Cardiac muscle cell (in vitro differentiated cells and primary cell): ENCODE results near the gene NEMP1. TPM values are rescaled to one million over a fixed set of nuclear protein-coding genes. Genes with fewer than 3 reads are reported as not detected.

Experiments
- DNase-seq, 2 donors: peaks; one replicate each; pipeline versions ENCODE4 v3.0.0 to v3.0.0-alpha.2; 2010 to 2017; ENCODE audit warnings: low read depth in 1 of 2, low spot score in 1 of 2
- H3K27ac ChIP-seq: fragments of 200-600 bp; sonication (generic); 2 replicates; pipeline ENCODE4 v1.5.1; 2016
- H3K27me3 ChIP-seq: fragments of 200-600 bp; sonication (generic); 2 replicates; pipeline ENCODE4 v1.6.0; 2016; ENCODE audit warnings: control low read depth
- H3K36me3 ChIP-seq: fragments of 200-600 bp; sonication (generic); 2 replicates; pipeline ENCODE4 v1.5.1; 2016; ENCODE audit warnings: control low read depth
- H3K4me1 ChIP-seq: fragments of 200-600 bp; sonication (generic); 2 replicates; pipeline ENCODE4 v1.8.1; 2017; ENCODE audit warnings: low read depth, mild to moderate bottlenecking, mixed run types
- H3K4me3 ChIP-seq: fragments of 200-600 bp; sonication (generic); 2 replicates; pipeline ENCODE4 v1.5.1; 2016; ENCODE audit warnings: mild to moderate bottlenecking
- H3K9me3 ChIP-seq: fragments of 200-600 bp; sonication (generic); 2 replicates; pipeline ENCODE4 v1.5.1; 2017; ENCODE audit warnings: low read depth, mild to moderate bottlenecking, control low read depth
- polyA plus RNA-seq: library from polyadenylated mRNA; unstranded; fragments of >200 nt; fragmentation: Nextera tagmentation; extraction: Ambion mirVana; gene quantifications from 2 replicates; pipeline ENCODE4 v1.2.1, GENCODE V29; 2016
- total RNA-seq: library from RNA; depleted of rRNA; stranded (reverse); fragments of >200 nt; gene quantifications from 2 replicates; pipeline ENCODE4 v1.2.3, GENCODE V29; 2016
- TF ChIP-seq, protein P1 (sequence below): IDR thresholded peaks from 2 replicates; pipeline ENCODE4 v1.5.1; 2012; ENCODE audit warnings: low read depth, mild to moderate bottlenecking, low read length

The NEMP1 gene
- total and polyA plus RNA-seq, 2 experiments from 2014 or later: 5.8 to 8.8 TPM

DNA sequence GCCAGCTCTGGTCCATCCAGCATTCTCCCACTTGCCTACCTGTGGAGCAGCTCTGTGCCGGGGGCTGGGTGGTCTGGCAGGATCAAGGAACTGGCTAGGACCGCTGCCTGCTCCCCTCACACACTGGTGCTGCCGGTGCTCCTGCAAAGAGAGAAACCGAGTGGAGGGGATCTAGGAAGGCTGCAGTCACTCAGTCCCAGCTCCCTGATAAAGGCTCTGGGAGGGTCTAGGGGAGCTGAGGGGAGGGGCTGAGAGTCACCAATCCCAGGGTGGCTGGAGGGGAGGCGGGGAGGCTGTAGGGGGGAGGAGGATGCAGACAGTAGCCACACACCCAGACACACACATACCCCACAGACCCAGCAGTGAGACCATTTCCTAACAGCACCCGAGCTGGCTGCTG is 62.2 kb downstream of the NEMP1 start, which contains the start of gene TAC3:
TSS of gene TAC3 (minus strand) at position 182 of the 400 bp plus-strand sequence. CDS start 732 bp downstream, outside the sequence.
- H3K4me1 ChIP-seq: no peaks in the 10 kb centered on the region
- peak in 1 of 2 donors; percentile 48 for DNase-seq
- no peaks in the 10 kb centered on the region for H3K9me3 ChIP-seq
- H3K4me3 ChIP-seq: no peak within 1 kb of the TSS
- H3K27ac ChIP-seq: no peak within 1 kb of the TSS
- H3K27me3 ChIP-seq: no peaks in the 10 kb centered on the region
- H3K36me3 ChIP-seq: no peaks in the 10 kb centered on the region
- TF ChIP-seq, protein P1, sequence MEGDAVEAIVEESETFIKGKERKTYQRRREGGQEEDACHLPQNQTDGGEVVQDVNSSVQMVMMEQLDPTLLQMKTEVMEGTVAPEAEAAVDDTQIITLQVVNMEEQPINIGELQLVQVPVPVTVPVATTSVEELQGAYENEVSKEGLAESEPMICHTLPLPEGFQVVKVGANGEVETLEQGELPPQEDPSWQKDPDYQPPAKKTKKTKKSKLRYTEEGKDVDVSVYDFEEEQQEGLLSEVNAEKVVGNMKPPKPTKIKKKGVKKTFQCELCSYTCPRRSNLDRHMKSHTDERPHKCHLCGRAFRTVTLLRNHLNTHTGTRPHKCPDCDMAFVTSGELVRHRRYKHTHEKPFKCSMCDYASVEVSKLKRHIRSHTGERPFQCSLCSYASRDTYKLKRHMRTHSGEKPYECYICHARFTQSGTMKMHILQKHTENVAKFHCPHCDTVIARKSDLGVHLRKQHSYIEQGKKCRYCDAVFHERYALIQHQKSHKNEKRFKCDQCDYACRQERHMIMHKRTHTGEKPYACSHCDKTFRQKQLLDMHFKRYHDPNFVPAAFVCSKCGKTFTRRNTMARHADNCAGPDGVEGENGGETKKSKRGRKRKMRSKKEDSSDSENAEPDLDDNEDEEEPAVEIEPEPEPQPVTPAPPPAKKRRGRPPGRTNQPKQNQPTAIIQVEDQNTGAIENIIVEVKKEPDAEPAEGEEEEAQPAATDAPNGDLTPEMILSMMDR: no peak

DNA sequence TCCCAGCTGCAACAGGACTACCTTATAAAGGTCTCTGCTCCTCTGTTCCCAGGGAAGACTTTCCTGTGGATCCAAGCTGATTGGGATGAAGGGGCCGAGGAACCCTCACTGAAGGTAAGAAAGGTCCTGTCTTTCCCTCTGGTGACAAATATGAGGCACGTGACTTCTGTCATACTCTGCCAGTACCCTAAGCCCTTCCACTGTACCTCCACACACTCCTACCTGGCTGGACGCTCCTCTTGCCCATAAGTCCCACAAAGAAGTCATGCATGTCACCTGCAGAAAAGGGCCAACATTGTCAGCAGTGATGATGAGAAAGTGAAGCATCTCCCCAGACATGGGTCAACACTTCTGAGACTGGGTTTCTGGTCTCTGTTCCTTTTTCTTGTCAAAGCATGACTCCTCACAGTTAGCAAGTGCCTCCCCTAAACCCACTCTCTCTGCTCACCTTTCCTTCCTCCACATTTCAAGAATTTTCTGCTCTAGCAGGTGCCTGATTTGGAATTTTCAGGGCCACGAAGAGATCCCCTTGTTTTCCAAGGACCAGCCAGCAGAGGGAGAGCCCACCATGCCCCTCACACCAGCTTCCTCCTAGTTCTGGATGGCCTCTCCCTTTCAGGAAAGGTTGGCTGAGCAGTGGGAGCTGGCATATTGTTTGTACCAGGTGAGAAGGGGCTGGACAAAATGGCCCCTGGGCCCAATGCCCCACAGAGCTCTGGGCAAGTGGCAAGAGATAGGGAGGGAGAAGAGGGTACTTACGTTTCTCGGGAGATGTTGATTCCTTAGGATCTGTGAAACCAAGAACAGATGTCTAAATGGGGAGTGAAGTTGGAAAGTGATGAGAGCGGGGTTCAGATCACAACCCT is 65.8 kb downstream of the NEMP1 start:
- H3K36me3 ChIP-seq: no peaks in the 10 kb centered on the region
- H3K27ac ChIP-seq: no peak overlapping the region
- no peak for DNase-seq
- H3K27me3 ChIP-seq: no peaks in the 10 kb centered on the region
- peaks cover 11% of the 10 kb centered on the region for H3K4me1 ChIP-seq
- no peak overlapping the region for H3K4me3 ChIP-seq
- H3K9me3 ChIP-seq: no peaks in the 10 kb centered on the region
- TF ChIP-seq, protein P1: no peak

DNA sequence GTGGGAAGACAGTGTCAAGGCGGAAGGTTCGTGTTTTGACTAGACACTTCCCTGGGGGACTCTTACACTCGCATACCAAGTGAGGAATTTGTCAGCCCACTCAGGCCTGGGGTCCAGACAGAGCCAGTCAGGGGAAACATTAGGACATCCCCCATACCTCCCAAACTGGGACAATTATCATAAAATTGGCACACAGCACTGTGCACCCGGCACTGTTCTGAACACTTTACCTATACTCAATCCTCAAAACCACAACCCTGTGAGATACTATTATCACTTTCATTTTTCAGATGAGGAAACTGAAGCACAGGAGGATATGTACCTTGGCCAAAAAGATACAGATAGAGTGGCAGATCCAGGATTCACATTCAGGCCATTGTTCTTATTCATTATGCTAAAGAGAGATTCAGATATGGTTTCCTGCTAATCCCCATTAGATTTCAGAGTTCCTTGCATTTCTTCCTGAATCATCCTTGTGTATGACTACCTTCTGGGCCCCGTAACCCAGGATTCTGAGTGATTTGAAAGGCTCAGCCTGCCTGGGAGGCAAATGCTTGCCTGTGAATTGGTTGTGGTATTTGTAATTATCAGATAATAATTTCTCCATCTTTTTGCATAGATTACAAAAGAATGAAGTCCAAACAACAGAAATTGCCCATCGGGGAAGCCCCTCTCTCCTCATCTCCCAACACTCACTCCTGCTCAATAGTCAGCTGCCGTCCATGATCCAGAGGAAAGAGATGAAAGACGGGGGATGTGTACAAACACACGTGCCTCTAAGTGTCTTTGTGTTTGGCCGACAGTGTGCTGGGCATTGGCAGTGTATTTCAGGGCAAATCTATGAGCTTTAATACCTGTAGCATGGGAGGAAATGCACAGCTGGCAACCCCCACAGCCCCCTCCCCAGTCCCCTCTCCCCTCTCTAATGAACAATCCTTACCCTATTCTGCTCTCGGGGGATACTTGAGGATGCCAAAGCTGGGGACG is 66.9 kb downstream of the NEMP1 start:
- H3K27ac ChIP-seq: no peak overlapping the region
- H3K9me3 ChIP-seq: no peaks in the 10 kb centered on the region
- TF ChIP-seq, protein P1: no peak
- peaks cover 11% of the 10 kb centered on the region for H3K4me1 ChIP-seq
- H3K36me3 ChIP-seq: no peaks in the 10 kb centered on the region
- no peak for DNase-seq
- no peaks in the 10 kb centered on the region for H3K27me3 ChIP-seq
- H3K4me3 ChIP-seq: no peak overlapping the region

DNA sequence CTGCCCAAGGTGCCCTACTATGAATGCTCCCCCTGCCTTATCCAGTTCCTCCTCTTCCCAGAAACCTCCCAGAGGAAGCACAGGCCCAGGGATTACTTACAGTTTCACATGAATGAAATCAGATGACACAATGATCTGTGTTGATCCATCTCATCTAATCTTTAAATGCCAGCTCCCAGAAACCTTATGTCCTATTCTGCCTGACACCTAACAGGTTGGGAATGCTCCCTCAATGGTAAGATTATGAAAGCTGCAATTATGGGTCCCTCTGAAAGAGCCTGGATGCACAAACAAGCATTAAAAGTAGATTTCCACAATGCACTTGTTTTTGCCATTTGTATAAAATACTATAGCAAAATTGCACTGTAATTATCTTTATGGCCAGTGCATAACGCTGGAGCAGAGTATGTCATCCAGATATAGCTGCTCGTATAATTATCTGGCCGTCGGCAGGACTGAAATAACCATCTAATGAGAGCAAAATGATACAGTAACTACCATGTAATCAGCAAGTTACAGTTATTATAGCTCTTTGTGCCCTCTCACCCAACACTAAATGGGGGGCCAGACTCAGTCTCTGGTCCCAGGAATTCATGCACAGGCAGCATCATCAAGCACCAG is 67.9 kb downstream of the NEMP1 start:
- Histone ChIP-seq H3K4me3 (no peak overlapping the region), H3K36me3 (no peaks in the 10 kb centered on the region), H3K27me3 (no peaks in the 10 kb centered on the region), H3K4me1 (peaks cover 11% of the 10 kb centered on the region), H3K9me3 (no peaks in the 10 kb centered on the region), H3K27ac (no peak overlapping the region)
- DNase-seq: no peak
- TF ChIP-seq, protein P1: no peak

DNA sequence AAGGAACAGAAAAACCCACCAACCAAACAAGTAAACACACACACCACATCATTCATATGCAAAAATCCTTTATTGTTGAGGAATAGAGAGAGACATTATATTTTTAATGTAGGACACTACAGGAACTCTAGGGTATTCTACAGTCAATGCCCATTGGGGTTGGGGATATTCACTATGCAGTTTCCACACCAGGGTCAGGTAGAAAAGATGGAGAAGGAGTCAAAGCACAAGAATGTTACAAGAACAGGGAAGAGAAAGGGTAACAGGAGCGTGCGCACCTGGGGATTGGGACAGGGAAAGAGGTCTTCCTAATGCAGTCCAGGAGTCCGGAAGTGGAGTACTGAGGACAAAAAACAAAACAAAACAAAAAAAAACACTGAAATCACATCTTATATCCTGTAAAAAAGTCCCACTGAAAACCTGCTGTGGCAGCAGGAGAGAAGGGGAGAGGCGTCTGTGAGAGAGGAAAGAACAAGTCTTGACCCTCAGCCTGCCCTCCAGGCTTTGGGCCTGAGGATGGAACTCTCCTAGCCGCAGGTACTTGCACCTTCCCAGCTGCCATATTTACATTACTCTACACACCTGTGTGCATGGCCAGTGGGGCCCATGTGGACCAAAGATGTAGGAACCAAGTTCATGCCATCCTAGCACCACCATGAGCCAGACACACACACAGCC is 68.5 kb downstream of the NEMP1 start:
- H3K9me3 ChIP-seq: no peaks in the 10 kb centered on the region
- H3K4me3 ChIP-seq: no peak overlapping the region
- H3K36me3 ChIP-seq: no peaks in the 10 kb centered on the region
- peaks cover 16% of the 10 kb centered on the region for H3K4me1 ChIP-seq
- H3K27ac ChIP-seq: no peak overlapping the region
- no peak for DNase-seq
- TF ChIP-seq, protein P1: no peak
- H3K27me3 ChIP-seq: no peaks in the 10 kb centered on the region
